Fibroblast of the aortic adventitia (primary cell): Measurements from ENCODE around the gene TMEM61. TPM values are rescaled to one million over a fixed set of nuclear protein-coding genes. Genes with fewer than 3 reads are reported as not detected.
"Not testable (repeated sequence)": the region's sequence is repeated elsewhere in the genome, so short reads cannot be mapped to it uniquely, and the experiment has no call there.

Experiments
- DNase-seq: peaks from one replicate; pipeline ENCODE4 v3.0.0-alpha.2; 2010; ENCODE audit warnings: low read depth
- H3K4me3 ChIP-seq: 2 replicates; pipeline ENCODE4 v1.5.1; 2011; ENCODE audit warnings: low read depth, mild to moderate bottlenecking, control low read depth, low read length, moderate library complexity
- total RNA-seq: library from RNA; depleted of rRNA; stranded (reverse); fragments of >200 nt; gene quantifications from 2 replicates; pipeline ENCODE4 v1.2.3, GENCODE V29; 2012; ENCODE audit warnings: low replicate concordance
- TF ChIP-seq, protein P1 (sequence below): IDR thresholded peaks from 2 replicates; pipeline ENCODE4 v1.5.1; 2011; ENCODE audit warnings: mild to moderate bottlenecking, low read length, control low read depth, inconsistent platforms; ENCODE audit not compliant: insufficient read depth

Gene TMEM61
- total RNA-seq, 1 donor = 0.18 TPM

DNA sequence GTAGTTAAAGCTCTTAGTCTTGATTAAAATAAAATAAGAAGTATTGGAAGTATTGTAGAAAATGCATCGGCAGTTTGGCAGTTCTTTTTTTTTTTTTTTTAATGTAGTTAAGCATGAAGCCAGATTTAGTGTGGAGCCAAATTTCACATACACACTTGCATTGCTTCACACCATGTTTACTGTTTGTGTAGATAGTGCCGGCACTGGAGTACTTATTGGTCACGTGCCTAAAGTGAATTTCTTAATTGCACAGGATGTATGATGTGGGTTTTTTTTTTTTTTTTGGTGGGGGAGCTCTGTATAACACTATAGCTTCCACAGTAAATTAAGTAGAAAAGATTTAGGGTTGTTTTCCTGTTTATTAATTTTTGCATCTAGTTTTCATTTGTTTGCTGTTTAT is 21.2 kb upstream of the TMEM61 start:
- TF ChIP-seq, protein P1, sequence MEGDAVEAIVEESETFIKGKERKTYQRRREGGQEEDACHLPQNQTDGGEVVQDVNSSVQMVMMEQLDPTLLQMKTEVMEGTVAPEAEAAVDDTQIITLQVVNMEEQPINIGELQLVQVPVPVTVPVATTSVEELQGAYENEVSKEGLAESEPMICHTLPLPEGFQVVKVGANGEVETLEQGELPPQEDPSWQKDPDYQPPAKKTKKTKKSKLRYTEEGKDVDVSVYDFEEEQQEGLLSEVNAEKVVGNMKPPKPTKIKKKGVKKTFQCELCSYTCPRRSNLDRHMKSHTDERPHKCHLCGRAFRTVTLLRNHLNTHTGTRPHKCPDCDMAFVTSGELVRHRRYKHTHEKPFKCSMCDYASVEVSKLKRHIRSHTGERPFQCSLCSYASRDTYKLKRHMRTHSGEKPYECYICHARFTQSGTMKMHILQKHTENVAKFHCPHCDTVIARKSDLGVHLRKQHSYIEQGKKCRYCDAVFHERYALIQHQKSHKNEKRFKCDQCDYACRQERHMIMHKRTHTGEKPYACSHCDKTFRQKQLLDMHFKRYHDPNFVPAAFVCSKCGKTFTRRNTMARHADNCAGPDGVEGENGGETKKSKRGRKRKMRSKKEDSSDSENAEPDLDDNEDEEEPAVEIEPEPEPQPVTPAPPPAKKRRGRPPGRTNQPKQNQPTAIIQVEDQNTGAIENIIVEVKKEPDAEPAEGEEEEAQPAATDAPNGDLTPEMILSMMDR = no peak
- no peak for DNase-seq
- H3K4me3 ChIP-seq = no peak overlapping the region

DNA sequence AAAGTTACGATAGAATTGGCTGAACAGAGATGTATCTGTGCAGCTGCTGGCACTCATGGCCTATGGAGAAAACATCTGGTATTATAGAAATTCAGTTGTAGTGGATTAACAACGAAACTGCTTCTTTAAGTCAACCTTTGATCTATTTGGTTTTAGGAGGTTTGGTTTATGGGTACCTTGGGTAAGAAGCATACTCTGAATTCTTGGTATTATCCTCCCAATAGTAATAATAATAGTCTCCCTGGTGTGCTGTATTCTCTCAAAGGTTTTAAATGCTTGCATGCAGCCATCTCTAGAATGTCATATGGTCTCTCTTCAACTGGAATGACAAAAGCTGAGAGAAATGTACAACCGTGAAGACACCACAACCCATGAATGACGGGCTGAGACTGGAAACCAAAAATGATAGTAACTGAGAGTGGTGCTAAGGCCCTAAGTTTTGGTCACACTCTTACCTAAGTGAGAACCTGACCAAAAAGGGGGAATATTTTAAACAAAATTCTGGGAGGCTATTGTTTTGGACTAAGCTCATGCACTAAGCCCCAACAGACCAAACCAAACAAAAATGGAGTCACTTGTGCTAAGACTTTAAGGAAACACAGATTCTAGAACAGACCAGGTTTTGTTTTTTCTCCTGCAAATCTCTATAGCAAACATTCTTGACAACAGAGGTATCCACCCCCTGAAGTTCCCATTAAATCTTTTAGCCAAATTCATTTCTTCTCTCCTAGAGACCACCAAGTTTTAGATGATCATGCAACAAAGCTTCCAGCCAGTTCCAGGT is 17.6 kb upstream of the TMEM61 start:
- DNase-seq = no peak
- TF ChIP-seq, protein P1 = no peak

DNA sequence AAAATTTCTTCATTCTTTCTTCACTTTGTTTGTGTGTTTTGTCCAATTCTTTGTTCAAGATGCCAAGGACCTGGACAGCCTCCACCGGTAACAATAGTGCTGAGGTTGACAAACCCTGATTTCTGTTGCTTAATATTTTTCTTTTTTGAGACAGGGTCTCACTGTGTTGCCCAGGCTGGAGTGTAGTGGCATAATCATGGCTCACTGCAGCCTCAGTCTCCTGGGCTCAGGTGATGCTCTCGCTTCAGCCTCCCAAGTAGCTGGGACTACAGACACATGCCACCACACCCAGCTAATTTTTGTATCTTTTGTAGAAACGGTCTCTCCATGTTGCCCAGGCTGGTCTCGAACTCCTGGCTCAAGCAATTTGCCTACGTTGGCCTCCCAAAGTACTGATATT is 16.6 kb upstream of the TMEM61 start:
- DNase-seq, H3K4me3 ChIP-seq: not testable (repeated sequence)

More for the DNA sequence above, 17.6 kb upstream of the TMEM61 start:
- no peak overlapping the region for H3K4me3 ChIP-seq

DNA sequence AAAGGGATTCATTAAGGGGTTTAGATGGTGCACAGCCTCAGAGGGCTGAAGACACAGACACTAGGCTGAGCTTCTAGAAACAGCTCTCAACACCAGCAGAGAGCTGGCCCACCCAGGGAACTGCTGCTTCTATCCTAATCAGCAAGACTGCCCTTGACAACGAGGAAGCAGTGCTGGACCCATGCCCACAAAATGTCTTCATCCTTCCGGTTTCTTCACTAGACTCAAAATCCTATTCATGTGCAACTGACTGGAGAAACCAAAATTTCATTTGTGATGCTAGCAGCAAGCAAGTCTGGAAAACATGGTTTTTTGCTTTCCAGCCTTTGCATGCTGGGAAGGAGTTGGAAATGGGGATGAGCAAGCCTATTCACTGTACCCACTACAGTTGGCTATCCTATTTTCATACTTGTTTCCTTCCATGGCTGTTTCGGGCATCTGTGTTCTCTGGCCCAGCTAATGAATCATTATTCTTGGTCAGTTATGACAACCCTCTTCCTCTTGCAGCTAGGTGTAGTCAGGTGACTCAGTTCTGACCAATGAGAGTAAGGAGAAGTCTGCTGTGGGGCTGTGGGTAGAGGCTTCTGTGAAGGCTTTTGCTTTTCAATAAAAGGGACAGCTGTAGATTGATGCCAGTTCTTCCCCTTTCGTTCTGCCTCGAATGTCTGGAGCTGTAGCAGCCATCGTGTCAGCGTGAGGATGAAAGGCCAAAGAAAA is 14.6 kb upstream of the TMEM61 start:
- H3K4me3 ChIP-seq = no peak overlapping the region
- DNase-seq = peak; percentile 63
- TF ChIP-seq, protein P1 = no peak

DNA sequence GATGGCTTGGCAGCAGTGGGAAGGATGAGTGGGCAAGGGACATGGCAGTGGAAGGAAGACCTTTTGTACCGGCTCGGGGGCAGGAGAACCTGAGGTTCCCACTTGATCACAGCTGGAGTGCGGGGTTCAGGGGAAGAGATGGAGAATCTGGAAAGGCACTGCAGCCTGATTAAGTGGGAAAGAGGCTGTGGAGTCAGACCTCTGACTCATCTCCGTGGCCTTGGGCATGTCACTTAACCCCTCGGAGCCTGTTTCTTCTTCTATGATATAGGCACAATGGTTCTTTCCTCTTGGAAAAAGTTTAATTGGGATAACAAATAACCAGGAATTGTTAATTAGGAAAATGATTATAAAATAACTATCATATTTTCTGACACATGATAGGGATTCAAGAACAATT is 13.1 kb upstream of the TMEM61 start:
- no peak overlapping the region for H3K4me3 ChIP-seq
- TF ChIP-seq, protein P1 = no peak
- no peak for DNase-seq

DNA sequence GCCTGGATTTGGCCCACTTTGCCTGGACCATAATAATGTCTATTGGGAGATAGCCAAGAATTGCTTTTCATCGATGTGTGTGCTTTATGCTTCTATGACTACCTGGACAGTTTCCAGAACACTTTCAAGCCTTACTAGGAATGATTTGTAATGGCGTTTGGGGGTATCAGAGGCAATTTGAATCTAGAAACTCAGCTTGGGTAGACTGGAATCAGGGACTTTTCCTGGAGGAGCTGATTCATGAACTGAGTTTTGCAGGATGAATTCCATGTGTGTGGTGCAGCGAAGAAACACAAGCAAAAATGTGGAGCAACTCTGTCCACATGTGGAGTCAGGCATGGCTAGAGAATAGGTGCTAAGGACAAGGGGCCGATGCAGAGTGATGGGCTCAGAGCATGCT is 11.9 kb upstream of the TMEM61 start:
- no peak overlapping the region for H3K4me3 ChIP-seq
- no peak for DNase-seq
- TF ChIP-seq, protein P1 = no peak

DNA sequence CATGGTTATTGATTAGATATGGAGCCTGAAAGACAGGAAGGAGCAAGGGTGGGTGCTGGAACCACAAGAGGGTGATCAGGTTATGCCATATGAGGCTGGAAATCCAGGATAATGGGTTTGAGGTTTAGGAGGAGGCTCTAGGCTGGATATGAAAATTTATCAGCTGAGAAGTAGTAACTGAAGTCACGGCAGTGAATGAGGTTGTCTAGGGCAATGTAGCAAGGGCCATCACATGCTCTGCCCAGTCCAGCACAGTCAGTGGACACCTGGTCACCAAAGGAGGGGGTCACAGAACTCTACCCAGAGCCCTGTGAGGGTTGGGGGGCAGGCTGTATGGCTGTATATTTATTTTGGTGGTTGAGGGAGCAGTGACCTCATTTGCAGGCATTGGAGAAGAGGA is 10.5 kb upstream of the TMEM61 start:
- H3K4me3 ChIP-seq = no peak overlapping the region
- TF ChIP-seq, protein P1 = no peak
- no peak for DNase-seq
